GM03348 (cell line): ENCODE measurements around the gene PEX10.
A peak's percentile ranks its signal among the peaks of the same experiment; 100 is the strongest.

Experiments used
- DNase-seq: peaks from one replicate; pipeline ENCODE4 v3.0.0; 2012; ENCODE audit warnings: low spot score

PEX10 gene

GRCh38 chr1:2388004-2388913 is 24.1 kb downstream of the PEX10 start:
- no peak for DNase-seq

DNA sequence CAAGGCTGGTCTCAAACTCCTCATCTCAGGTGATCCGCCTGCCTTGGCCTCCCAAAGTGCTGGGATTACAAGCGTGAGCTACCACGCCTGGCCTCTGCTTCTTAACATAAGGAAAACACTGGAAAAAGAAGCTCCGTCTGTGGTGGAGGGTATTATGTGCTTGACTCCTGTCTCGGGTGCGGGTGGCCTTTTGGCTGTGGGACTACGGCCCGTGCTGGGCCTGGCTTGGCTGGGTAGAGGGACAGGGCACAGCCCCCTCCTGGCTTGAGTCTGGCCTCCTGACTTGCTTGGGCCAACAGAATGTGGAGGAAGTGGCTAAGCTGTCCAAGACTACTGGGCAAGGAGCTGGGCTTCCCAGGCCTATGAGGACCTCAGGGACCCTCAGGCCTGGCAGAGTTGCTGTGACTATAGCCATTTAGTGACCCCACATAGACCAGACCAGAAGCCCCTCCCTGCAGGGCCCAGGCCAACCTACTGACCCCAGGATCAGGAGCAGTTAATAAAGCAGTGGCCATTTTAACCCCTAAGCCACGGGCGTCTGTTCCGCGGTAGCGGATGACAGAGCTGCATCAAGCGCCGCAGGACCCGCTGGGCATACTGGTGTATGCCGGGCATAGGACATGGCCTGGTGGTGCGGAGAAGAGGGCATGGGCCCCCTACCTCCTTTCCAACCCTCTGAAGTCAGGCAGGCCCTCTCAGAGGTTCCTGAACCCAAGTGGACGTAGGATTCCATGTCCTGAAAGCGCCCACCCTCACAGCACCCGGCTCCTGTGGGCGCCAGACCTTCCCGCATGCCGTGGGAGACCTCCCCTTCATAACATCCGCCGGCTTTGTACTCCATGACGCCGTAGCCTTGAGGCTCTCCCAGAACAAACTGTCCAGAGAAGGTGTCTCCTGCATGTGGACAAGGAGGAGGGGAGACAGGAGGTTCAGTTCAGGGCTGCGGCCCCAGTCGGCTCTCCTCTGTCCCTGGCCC is 25.4 kb downstream of the PEX10 start:
- DNase-seq, result no peak

- DNase-seq, result no peak
Measured at GRCh38 chr1:2385606-2386280, 26.6 kb downstream of the PEX10 start.

DNA sequence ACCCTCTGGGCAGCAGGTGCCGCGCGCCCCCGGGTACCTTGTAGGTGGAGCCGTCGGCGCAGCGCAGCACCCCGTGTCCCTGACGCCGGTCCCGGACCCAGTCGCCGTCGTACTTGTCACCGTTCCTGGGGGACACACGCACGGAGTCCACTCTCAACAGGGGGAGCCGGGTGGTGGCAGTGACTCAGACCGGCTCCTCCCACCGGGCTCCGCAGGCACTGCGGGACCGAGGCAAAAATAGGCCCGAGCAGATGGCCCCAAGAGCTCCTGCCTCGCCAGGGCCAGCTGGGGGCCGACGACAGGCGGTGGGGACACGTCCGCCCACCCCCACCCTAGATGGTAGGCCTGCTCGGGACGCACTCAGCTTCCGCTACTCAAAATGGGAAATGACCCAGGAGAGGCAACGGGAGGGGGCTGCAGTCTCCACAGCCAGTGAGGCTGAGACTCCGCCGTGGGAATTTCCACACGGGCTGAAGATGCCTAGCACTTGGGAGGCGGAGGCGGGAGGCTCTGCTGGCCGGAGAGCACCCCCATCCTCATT is 27.4 kb downstream of the PEX10 start:
- DNase-seq, result no peak

GRCh38 chr1:2384130-2384860 is 28.1 kb downstream of the PEX10 start:
- no peak for DNase-seq

DNA sequence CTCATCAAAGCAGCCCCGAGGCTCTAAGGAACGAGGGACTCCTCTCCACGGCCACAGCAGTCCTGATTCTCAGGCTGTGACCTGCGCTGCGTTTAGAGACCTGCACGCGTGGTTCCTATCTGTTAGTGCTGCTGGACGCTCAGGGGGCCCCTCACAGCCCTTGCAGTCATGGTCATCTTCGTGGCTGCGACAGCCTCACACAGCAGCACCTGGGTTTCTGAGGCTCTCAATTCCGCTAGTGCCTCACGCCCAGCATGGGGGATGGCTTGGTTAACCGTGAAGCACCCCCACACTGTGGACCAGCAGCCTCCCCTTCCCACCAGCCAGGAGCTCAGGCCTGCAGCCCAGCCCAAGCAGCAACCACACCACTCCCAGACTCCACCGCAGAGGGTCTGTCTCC is 28.8 kb downstream of the PEX10 start:
- DNase-seq, result no peak

DNA sequence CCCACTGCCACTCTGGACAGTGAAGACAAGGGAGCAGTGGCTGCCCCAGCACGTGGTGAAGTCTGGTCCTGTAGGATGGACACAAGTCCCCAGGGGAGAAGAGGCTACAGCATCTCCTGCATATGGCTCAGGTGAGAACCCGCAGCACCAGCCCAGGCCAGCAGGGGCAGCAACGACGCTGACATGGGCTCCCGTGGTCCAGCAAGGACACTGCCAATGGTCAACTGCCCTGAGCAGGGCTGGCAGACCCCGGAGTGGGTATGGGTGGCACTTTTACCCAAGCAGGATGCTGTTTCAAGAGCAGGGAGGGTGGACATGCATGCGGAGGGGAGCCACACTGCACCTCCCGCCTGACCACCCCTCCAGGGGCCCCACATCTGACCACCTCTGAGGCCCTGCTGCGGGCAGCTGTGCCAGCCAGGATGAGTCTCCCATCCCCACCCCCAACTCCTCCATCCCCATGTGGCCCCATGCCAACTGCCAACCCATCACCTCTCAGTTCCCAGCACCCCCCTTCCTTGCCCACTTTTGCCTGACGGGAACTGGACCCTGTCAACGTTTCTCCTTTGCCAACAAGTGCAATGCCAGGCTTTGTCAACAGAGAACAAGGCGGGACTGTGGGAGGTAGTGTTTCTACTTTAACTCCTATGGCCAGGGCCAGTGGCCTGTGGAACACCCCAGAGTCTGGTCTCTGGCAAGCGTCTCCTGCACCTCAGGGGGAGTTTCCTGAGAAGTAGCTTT is 29.6 kb downstream of the PEX10 start:
- DNase-seq, result peak; percentile 72

DNA sequence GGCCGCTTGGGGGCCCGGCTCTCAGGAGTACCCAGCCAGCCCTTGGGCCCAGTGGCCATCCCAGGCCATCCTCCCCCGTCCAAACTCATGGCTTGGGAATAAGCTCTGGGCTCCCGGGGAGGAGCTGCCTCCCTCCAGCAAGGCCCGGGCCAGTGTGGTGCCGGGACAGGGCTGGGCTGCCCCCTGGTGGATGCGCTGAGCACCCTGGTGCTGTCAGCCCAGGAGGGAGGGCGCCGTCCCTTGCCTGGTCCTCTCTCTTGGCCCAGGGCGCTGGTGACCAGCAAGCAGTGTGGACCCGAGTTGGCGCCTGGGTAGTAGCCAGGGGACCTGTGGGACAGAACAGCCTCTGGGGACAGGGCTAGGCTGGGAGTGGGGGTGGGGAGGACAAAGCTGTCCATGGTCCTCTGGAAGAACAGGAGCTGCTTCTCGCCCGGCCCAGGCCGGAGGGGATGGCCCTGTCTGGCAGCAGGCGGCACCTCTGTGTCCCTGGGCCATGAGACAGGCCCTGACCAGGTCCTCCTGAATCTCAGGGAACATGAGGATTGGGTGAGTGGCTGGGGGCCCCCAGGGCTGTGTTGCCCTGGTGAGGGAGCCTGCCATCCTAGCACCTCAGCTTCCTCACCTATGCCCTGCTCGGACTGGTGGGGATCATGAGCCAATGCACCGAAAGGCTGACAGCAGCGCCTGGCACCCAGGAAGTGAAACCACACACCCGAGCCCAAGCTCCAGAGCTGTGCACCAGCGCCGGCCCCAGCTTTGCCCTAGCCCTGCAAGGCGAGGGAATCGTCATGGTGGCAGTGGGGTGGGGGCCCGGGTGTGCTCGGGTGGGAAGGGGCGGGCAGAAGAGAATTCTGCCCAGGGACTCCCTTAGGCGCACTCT is 30.4 kb downstream of the PEX10 start:
- peak; percentile 98 for DNase-seq

GRCh38 chr1:2380816-2381591 is 31.4 kb downstream of the PEX10 start:
- DNase-seq, result no peak

DNA sequence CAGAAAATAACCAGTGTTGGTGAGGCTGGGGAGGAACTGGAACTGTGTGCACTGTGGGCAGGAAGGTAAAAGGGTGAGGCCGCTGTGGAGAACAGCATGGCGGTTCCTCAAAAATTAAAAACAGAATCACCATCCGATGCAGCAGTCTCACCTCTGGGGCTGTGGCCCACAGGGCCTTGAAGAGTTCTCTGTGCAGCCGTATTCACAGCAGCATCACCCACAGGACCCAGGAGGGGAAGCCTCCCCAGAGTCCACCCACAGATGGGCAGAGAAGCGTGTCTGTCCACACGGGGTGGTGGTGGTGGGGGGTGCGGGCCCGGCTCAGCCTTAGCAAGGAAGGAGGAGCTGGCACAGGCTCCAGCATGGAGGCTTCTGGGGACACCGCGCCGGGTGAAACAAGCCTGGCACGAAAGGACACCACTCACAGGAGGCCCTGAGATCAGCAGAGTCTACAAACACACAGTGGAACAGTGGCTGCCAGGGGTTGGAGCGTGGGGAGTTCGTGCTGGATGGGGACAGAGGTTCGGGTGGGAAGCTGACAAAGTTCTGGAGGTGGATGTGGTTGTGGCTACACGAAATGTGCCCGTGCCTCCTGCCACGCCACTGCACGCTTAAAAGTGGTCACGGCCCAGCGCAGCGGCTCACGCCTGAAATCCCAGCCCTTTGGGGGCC is 32.5 kb downstream of the PEX10 start:
- DNase-seq, result no peak

DNA sequence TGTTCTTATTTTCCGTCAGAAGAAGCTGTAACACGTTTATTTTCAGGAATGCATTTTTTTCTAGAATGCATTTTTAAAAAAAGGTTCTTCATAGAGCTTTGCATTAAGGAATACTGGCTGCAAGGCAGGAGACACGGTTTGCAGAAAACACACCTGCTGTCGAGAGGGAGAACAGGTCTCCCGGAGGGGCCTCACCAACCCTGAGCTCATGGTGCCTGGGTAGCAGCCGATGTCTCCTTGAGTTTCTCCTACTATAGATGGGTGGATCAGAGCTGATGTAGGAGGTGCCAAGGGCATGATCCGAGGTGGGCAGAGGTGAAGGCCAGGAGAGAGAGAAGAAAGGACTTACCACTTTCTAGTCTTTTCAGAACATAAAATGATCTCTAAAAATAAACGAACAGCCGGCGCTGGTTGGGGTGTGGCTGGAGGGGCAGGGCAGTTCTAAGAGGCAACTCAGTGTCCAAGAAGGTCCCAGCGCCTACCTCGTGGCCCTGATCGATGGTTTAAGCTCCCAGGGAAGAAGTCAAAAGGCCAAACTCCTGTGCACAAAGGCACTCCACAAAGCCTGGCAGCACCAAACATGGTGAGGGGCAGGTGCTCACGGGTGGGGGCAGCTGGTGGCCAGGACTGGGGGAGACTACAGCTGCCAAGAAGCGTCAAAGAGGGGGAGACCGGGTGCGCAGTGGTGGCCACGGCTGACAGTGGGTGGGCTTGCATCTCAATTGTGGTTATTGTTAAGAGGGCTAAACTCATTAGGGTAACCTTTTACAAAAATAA is 33.2 kb downstream of the PEX10 start:
- DNase-seq, result no peak

DNA sequence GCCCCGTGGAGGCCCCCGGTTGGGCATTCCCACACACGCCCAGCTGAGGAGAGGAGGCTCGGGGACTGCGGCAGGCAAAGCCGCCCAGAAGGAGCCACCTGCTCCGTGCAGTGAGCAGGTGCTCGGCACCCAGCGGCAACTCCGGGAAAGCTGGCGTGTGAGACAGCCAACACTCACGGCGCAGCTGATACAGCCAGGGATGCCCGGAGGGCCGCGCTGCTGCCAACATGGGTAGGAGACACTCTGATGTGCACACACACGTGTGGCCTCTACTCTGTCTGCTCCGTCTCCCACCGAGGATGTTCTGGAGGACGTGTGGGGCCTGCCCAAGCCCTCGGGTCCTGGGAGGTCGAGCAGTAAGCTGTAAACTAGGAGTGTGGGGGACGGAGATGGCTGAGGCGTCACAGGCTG is 33.9 kb downstream of the PEX10 start:
- no peak for DNase-seq

DNA sequence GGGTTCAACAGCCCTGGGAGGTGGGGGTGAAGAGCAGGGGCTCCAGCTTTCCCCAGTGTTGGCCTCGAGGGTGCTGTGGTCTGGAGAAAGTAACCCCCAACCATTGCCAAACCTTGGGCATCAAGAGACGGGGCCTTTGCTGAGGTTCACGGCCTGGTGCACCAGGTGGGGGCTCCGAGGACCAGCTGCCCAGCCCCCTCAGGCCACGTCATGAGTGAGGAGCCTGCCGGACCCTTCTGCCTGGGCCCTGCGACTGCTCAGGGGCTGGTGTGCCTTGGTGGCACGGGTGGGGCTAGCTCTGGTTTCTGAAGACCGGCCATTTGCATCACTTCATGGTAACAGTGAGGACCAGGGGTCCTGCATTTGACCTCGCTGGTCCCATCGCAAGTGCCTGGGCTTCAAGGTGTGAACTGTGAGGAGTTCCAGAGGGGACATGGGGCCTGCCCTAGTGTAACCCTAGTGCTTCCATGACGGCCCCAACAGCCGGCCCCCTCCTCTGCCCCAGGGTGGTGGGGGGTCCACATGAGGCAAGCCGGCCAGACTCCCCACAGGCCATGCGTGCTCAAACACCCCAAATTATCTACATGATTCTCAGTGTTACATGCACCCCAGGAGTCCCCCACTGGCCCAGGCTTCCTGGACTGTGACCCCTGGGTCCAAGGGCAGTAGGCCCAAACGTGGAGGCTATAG is 34.5 kb downstream of the PEX10 start:
- DNase-seq, result no peak

GRCh38 chr1:2376931-2377672 is 35.3 kb downstream of the PEX10 start:
- DNase-seq, result no peak

DNA sequence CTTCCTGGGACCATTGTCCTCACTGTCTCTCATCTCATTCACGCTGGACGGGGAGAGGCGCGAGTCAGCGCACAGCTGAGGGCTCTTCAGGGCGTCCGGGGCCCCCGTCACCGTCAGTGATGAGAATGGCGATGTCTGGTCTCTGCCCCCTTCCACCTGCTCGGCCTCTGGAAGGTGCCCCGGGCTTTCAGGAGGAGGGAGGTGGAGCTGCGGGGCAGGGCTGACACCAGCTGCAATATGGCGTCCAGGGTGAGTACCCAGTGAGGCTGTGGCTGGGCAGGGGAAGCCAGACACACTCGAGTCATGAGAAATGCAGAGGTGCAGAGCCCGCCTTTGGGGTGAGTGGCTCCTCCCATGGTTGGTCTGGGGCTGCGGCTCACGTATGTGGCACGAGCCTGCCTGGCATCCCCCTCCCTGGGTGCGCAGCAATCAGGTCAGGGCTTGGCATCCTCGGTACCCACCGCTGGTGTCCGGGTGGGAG is 36.1 kb downstream of the PEX10 start:
- no peak for DNase-seq

DNA sequence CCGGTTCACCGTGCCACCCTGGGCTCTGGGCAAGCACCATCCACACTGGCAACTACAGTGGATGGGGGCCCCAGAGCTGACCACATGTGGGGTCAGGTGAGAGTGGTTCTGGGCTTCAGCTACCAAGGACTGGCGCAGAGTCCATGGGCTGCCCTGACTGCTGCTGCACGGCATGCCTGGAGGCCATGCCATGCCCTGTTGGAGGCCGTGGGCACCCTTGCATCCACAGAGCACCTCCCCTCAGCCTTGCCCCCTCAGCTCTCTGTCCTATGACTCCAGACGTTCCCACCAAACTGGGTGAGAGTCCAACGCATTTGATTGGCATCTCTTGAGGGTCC is 36.5 kb downstream of the PEX10 start:
- DNase-seq, result no peak
